COLO829 (cell line): ENCODE measurements around the gene HNRNPH2.

Experiments used
- DNase-seq: peaks from one replicate; pipeline ENCODE4 v3.0.0; 2012; ENCODE audit warnings: low spot score

The HNRNPH2 gene

DNA sequence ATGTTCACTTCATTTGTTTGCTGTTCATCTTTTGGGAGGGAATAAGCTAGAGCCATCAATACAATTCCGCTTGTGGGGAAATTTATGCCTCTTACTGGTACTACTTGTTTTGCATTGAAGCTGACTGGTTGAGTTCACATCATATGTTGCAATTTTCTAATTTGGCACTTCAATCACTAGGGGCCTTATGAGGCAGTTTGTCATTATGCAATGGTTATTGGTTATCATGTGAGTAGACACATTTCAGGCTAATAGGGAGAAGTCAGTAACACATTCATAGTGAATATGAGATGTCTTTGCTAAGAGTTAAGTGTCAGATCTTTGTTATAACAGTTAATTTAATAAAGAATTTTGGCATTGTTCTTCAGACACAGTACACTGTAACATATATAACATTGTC lies 12.2 kb upstream of the HNRNPH2 start:
- no peak for DNase-seq

DNA sequence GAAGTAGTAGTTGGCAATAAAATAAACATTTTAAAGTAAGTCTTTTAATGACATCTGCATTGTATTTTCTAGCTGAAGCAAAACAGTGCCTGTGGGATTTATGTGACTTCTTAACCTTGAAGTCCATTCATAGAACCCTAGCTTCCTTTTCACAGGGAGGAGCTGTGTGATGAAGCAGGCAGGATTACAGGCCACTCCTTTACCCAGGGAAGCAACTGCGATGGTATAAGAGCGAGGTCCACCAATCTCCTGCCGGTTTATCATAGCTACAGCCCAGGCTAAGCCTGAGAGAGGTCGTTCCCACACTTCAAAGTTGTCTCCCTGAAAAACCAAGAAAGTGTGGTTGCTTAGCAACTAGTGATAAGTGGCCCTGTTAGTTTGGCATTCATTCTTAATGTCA lies 10.2 kb upstream of the HNRNPH2 start:
- DNase-seq = no peak

DNA sequence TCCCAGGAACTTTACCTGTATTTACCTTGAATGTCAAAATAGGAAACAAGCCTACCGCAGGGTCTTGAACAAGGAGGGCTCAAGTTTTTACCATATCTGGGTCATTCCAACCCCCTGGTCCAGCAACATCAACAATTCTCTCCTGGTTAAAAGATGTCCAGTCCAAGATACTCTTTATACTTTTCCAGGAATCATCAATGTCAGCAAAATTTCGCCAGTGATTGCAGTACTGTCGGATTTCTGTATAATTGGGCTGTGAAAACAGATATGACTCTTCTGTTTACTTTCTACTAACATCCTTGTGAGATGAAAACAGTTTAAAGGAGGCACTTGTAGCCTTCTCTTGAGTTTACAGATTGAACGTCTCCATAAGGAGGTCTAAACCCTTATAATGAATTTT lies 9.3 kb upstream of the HNRNPH2 start:
- no peak for DNase-seq

DNA sequence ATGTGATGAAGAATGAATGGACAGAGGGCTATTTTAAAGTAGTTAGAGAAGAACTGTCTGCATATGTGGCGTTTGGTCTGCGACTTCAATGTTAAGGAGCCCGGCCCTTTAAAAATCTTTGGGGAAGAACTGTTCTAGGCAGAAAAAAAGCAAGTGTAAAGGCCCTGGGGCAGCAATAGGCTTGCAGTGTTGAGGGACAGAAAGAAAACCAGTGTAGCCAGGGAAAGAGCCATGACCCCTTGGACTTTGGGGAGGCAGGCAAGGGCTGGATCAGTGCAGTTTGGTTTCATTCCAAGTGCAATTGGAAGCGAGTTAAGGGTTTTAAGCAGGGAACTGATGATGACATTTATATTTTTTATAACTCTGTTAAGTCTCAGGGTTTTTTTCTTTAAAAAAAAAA lies 8.2 kb upstream of the HNRNPH2 start:
- no peak for DNase-seq

DNA sequence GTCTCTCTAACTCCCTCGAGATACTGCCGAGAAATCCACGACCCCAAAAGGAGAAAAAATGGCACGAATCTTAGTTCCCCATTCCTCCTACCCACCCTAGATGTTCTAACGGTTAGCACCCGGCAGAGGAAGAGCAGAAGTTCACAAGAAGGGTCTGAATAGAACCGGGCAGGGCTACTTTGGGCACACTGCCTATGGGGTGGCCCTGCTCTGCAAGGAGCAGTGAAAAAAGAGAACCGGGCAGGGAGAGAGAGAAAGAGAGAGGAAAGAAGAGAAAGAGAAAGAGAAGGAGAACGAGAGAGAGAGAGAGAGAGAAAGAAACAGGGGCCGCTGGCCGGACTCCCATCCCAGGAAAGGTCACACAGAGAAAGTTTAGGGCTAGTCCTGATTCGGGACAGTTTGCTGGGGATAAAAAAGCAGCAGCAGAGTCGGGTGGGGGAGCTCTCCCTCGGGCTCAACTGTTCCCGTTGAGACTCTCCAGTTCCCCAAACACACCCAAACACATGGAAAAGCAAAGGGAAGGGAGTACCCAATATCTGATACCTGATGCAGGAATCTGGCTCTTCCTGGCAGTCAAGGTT lies 765 bp upstream of the HNRNPH2 start:
- DNase-seq = no peak

DNA sequence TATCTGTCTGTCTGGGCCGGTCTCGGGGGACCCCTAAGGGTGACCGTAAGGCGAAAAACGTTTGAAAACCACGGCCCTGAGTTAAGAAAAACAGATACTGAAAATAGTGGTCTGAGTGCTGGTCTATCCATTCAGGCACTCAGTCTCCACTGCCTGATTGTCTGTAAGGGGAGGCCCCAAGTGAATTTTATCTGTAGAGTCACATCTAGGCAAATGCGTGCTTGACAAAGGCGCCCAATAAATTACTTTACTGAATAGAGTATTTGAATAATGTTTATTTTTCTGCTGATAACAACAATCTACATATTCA lies 465 bp downstream of the HNRNPH2 start:
- DNase-seq = no peak

DNA sequence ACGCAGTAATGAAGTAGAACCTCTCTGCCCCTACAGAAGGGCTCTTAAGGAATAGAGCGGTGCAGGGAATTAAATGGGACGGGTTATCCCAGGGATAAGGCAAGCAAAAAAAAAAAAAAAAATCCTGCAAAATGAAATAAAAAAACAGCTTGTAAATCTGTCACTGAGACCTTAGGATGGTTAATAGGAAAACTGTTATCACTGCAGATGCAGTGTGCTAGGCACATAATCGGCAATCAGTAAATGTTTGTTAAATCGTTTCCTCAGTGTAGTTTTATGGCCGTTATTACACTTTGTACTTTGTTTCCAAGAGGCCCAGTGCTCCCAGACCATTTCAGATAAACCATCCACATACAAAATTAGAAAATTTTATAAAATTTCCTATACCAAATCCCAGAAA lies 1.0 kb downstream of the HNRNPH2 start:
- DNase-seq = no peak

DNA sequence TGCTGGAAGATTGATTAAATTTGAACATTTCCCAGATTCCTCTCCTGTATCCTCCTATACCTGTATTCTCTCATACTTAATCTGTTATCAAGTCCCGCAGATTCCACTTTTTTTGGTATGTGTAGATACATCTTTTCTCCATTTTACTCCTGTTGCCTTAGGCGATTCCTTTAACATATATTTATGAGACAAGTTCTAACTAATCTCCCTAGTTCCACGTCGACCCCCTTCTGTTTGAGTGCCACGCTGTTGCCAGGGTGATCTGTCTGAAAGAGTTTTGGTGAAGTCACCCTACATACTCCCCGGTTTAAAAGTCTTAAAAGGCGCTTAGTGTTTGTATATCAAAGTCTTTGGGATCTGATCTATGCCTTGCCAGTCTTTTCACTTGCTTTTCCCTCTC lies 2.4 kb downstream of the HNRNPH2 start:
- DNase-seq = no peak

DNA sequence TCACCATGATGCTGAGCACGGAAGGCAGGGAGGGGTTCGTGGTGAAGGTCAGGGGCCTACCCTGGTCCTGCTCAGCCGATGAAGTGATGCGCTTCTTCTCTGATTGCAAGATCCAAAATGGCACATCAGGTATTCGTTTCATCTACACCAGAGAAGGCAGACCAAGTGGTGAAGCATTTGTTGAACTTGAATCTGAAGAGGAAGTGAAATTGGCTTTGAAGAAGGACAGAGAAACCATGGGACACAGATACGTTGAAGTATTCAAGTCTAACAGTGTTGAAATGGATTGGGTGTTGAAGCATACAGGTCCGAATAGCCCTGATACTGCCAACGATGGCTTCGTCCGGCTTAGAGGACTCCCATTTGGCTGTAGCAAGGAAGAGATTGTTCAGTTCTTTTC lies 4.0 kb downstream of the HNRNPH2 start:
- no peak for DNase-seq

DNA sequence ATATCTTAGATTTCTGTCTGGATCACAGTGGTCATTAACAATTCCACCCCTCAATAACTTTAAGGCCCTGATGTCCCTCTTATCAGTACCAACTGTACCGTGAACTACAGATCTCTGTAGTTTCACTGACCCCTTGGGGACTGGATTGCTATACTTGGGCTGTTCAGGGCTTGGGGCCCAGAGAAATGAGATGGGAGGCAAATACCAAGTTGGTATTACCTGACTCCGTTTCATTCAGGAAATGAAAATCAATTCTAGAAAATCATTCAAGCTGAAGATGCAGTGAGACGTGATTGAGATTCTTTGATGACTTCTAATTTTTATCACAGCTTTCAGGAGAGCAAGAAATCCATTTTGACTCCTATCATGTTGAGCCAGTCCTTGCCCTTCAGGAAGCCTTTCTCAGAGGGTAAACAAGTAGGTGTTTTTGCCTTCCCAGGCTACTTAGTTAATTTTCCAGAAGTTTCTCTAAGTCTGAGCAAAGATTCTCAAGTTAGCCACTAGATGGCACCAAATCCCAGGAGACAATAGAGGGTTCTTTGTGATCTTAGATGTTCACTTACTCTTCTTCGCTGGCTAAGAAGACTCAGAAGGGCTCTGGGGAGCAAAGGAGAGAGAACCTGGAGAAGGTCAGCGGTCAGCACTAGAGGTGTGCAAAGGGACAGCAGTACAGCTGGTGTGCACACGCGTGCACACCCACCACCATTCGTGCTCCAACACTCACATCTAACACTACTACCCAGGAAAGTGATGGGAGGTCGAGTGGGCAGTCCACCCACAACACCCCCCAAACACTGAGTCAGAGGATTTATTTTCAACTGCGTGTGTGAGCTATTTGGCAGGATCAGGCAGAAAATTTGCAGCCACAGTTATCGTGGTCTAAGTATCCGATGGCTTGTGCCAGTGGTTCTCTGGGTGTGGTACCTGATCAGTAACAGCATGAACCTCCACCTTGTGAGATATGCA lies 7.4 kb downstream of the HNRNPH2 start:
- DNase-seq = peak; percentile 73

DNA sequence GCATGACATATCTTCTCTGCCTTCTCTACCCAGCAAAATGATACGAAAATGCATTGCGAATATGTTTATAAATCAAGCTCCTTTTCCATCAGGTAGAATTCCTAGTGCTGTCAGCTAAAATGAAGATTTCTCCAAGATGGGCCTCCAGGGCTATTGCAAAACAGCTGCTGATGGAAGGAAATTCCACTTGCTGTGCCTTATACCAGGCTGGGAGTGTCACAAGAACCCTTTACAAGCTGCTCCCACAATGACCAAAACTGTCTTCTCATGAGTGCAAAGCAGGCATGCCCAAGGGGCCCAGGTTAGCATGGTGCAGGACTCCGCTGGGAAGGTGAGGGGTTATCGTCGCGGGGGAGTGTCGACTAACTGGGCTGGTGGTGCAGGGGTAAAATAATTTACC lies 8.7 kb downstream of the HNRNPH2 start:
- DNase-seq = no peak

DNA sequence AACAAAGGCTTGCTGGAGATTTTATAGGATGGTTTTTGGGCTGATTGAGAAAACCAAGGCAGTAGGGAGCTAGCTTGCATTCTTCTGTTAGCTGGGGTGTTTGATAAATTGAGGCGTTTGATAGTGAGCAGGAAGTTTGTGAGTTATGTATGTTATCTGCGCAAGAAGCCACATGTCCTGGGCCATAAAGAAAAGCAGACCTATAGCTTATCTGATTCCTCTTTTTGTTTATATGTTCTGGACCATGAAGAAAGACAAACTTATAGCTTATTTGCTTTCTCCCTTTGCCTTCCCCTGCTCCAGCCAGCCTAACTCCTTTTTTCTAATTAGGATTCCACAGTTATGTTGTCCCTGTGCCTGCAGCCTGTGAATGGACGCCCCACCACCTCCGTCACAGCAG lies 9.2 kb downstream of the HNRNPH2 start:
- no peak for DNase-seq

DNA sequence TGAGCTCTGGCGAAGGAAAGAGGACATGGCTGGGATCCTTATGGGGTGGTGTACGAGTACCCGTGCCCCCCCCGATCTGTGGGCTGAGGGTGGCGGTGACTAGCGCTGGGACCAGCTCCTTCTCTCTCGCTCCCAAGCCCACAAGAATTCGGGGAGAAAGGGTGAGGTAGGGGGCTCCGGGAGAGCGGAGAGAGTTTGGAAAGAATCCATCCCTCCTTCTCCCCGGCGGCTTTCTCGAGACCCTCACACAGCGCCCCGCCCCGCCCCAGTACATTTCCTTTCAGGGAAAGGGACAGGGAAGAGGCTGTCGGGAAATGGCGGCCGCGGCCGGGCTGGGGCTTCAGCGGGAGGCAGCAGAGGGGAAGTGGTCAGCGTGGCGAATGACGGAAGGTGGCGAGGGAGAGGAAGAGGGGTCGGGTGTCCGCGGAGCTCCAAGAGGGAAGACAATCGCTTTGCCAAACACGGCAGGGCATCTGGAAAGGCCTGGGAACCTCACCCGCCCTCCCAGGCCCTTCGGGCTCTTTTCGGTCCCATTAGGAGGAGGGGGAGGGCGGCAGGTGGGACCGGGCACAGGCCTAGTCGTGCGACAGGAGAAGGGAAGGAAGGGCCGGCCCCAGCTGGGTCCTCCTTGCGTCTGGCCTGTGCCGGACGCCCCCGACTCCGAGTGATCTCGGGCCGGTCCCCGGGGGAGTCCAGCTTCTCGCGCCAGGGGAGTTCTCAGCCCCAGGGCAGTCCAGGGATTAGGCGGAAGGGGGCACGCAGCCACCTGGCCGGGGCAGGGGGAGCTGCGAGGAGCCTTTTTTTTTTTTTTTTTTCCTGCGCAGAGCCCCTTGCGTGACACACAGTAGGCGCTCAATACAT lies 10.2 kb downstream of the HNRNPH2 start:
- DNase-seq = no peak

DNA sequence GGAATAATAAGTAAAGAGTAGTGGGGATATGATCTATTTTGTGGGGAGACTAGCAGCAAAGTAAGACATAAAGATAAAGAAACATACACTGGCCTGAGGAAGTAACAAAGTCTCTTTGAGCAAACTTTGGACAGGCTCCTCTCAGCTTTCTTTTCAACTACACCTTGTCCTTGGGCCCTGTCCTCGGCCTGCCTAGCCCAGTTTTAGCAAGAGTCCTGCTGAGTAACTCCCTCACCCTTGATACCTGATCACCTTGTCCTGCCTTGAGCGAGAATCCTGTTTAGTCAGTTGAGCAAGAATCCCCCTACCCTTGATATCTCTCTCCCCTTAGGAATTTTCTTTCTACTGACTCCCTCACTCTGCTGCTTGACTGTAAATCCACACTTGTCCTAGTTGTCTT lies 11.5 kb downstream of the HNRNPH2 start:
- no peak for DNase-seq

DNA sequence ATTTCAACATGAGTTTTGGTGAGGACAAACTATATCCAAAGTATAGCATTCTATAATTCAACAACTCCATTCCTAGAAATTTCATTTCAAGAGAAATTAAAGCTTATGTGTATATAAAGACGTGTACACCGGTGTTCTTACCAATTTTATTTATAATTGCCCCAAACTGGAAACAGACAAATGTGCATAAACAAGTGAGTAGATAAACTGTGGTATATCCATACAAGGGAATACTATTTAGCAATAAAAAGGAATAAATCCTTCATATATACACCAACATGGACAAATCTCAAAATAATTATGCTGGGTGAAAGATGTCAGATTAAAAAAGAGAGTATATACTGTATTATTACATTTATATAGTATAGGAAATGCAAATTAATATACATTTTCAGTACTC lies 19.9 kb downstream of the HNRNPH2 start:
- DNase-seq = no peak

DNA sequence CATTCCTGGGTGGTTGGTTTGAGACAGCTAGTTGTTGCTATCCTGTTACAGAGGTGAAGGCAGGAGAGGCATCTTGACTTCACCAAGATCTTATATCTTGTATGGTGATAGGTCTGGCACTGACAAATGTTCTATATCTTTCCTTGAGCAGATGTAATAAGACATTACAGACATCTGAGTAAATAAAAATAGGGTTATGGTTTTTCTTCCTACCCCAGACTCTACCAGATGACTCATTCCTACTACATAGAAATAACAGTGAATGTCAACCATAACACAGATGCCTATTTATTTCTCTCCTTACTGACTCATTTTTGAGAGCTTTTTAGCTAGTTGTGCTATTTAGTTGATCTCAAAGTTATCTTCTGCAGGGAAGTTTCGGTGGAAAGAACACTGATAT lies 21.9 kb downstream of the HNRNPH2 start:
- DNase-seq = peak; percentile 57

DNA sequence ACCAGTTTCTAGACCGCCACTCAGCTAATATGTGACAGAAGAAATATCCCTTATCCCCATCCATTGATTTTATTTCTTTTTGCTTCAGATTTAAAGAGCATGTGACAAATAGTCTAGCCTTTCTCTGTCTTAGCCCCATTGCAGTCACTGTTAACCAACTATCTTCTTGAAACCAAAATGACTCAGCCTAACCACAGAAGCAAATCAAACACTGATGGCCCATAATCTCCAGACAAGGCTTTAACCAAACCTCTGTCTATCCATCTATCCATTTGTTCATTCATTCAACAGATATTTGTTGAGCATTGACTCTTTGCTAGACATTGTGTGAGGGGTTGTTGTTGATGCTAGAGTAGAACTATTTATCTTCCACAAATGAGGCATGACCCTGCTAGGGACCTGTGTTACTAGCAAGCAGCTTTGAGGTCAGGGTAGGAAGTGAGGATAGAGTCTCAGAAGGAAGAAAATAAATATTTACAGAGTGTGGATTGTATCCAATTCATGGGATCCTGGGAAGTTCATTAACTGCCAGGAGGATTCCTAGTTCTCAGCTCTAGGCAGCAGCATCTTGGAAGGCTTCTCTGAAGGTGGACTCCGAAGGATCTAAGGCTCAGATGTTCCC lies 22.5 kb downstream of the HNRNPH2 start:
- peak; percentile 28 for DNase-seq

DNA sequence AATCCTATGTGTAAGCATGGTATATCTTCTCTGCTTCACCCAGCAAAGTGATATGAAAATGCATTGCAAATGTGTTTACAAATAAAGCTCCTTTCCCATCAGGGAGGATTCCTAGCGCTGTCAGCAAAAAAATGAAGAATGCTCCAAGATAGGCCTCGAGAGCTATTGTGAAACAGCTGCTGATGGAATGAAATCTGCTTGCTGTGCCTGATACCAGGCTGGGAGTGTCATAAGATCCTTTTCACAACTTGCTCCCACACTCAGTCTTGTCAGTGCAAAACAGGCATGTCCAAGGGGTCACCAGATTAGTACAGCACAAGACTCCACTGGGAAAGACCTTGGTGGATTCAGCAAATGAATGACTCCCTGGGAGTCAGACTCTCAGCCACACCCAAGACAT lies 34.1 kb downstream of the HNRNPH2 start:
- no peak for DNase-seq

DNA sequence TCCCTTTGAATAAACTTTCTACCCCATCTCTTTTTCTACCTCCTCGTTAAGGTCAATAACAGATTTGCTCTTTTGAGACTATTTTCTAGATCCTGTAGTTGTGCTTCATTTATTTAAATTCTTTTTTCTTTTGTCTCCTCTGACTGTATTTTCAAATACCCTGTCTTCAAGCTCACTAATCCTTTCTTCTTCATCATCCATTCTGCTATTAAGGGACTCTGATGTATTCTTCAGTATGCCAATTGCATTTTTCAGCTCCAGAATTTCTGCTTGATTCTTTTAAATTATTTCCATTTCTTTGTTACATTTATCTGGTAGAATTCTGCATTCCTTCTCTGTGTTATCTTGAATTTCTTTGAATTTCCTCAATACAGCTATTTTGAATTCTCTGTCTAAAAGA lies 41.3 kb downstream of the HNRNPH2 start:
- no peak for DNase-seq

DNA sequence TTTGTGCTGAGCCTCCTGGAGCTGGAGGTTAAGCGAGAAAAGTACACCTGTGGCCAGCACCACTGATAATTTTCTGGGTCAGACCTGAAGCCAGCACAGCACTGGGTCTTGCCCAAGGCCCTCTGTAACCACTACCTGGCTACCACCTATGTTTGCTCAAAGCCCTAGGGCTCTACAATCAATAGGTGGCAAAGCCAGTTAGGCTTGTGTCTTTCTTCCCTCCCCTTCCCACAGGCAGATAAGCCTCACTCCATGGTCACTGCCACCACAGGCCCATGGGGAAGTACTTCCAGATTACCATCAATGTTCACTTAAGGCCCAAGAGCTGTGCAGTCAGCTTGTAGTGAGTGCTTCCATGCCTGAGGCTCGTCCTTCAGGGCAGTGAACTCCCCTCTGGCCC lies 42.1 kb downstream of the HNRNPH2 start:
- no peak for DNase-seq

DNA sequence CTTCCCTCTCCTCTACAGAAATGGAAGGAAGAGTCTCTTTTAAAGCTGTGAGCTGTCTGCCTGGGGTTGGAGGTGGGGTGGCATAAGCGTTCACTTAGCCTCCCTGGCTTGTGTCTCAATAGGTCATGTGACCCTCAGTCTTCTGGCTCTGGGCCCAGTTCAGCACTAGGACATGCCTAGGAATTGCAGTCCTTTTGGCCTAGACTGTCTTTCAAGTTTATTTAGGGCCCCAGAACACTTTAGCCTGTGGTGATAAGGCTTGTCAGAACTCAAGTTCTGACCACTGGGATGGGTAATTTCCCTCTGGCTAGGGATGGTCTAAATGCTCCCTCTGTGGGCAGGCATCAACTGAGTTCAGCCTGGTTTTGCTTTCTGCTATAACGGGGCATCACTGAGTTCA lies 42.9 kb downstream of the HNRNPH2 start:
- no peak for DNase-seq

DNA sequence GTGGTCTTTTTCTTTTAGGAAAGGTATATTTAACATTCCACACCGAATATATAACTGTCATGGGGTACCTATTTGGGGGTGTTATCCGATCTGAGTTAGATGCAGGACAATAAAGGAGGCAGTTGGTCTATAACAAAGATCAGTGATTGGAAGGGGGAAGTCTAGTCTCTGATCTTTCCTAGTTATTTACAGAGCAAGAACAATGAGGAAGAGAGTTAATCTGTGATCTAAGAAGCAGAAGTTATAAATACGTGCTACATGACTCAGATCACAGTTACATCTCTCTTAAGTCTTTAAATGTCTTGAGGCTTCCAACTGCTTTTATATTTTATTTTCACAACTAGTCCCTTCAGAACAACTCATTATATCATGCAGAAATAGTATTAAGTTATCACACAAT lies 44.0 kb downstream of the HNRNPH2 start:
- DNase-seq = no peak

DNA sequence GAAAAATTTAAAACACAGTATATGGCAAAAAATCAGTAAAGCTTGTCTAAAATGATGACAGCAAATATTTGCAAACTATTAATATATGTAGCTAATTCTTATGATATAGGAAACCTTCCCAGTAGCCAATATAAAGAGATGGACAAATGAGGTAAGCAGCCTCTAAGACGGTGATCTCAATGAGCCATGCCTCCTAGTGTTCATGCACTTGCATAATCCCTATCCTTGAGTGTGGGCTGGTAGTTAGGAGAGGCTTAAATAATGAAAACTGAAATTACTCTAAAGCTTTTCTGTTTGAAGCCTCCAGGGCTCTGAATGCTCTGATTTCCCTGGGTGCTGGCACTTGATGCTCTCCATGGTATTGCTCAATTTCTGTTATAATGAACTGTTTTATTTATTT lies 52.6 kb downstream of the HNRNPH2 start:
- DNase-seq = no peak
